ENCODE measurements around the gene GRIA1.

Gene GRIA1

DNA sequence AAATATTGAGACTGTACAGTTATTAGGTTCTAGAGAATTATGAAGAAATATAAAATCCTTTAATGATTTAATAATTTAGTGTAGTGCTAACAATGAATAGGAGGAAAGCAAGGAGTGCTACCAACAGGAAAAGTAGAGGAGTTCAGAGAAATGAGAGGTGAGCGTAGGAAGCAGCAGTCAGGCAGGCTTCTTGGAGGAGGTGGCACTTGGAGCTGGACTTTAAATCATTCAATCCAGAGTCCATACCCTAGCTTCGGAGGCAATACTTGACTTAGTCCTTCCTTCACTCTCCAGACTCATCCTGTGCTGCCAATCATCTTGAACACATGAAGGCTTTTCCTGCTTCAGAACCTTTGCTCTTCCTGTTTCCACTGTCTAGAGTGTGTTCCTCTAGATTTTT, 254.3 kb downstream of the GRIA1 start:
- no peaks in the 10 kb centered on the region for H3K79me2 ChIP-seq (ENCODE audit: low read length)
- no peaks in the 10 kb centered on the region for H3K27me3 ChIP-seq (ENCODE audit: low read depth, low read length)
- no peak overlapping the region for H3K4me2 ChIP-seq (ENCODE audit: low read length)
- no peaks in the 10 kb centered on the region for H3K9me3 ChIP-seq (ENCODE audit: insufficient read depth, low read length)
- no peak overlapping the region for H2AFZ ChIP-seq (ENCODE audit: low read depth, low read length)
- H3K9ac ChIP-seq (ENCODE audit: low read length), result no peak overlapping the region
- H4K20me1 ChIP-seq (ENCODE audit: insufficient read depth, low read length), result no peaks in the 10 kb centered on the region
- TF ChIP-seq, protein P1, sequence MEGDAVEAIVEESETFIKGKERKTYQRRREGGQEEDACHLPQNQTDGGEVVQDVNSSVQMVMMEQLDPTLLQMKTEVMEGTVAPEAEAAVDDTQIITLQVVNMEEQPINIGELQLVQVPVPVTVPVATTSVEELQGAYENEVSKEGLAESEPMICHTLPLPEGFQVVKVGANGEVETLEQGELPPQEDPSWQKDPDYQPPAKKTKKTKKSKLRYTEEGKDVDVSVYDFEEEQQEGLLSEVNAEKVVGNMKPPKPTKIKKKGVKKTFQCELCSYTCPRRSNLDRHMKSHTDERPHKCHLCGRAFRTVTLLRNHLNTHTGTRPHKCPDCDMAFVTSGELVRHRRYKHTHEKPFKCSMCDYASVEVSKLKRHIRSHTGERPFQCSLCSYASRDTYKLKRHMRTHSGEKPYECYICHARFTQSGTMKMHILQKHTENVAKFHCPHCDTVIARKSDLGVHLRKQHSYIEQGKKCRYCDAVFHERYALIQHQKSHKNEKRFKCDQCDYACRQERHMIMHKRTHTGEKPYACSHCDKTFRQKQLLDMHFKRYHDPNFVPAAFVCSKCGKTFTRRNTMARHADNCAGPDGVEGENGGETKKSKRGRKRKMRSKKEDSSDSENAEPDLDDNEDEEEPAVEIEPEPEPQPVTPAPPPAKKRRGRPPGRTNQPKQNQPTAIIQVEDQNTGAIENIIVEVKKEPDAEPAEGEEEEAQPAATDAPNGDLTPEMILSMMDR (IDR thresholded peaks at IDR 0.05; ENCODE audit: low read depth, low read length), result no peak
- TF ChIP-seq EZH2phosphoT487 (IDR thresholded peaks at IDR 0.05; ENCODE audit: low read depth), result no peak
- no peak overlapping the region for H3K27ac ChIP-seq (ENCODE audit: low read length)
- H3K36me3 ChIP-seq (replicated peaks; ENCODE audit: low read depth, low read length), result no peaks in the 10 kb centered on the region
- no peak overlapping the region for H3K4me3 ChIP-seq (ENCODE audit: low read length)
- no peaks in the 10 kb centered on the region for H3K4me1 ChIP-seq (ENCODE audit: low read length)

DNA sequence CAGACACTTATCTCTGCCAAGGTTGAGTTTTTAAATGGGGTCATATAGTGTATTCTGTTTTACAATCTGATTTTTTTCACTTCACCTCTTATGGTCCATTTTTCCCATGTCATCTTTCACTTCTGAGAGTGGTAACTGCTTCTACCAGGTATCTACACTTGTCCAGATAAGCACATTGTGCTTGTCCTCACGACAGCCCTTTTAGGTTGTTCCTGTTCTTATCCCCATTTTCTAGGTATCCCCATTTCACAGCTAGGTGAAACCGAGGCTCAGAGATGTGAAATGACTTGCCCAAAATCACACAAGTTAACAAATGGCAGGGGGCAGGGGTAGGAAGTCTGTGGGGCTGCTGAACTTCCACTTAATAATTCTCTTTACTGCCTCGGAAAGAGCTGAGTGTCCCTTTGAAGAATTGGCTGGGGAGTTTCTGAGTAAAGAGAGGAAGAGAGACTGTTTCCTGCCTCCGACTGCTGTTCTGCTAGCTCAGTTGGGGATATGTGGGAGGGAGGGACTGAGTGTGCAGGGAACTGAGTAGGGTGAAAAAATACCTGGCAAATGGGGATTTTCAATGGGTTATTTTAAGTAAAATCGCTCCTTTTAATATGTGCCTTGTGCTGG, 255.4 kb downstream of the GRIA1 start:
- Histone ChIP-seq H3K9ac (ENCODE audit: low read length) (no peak overlapping the region), H2AFZ (ENCODE audit: low read depth, low read length) (no peak overlapping the region), H3K27ac (ENCODE audit: low read length) (no peak overlapping the region), H3K4me1 (ENCODE audit: low read length) (no peaks in the 10 kb centered on the region), H3K9me3 (ENCODE audit: insufficient read depth, low read length) (no peaks in the 10 kb centered on the region), H3K4me3 (ENCODE audit: low read length) (no peak overlapping the region), H3K79me2 (ENCODE audit: low read length) (no peaks in the 10 kb centered on the region), H3K4me2 (ENCODE audit: low read length) (no peak overlapping the region), H4K20me1 (ENCODE audit: insufficient read depth, low read length) (no peaks in the 10 kb centered on the region), H3K27me3 (ENCODE audit: low read depth, low read length) (no peaks in the 10 kb centered on the region), H3K36me3 (replicated peaks; ENCODE audit: low read depth, low read length) (no peaks in the 10 kb centered on the region)
- TF ChIP-seq EZH2phosphoT487 (IDR thresholded peaks at IDR 0.05; ENCODE audit: low read depth), result no peak
- TF ChIP-seq, protein P1 (IDR thresholded peaks at IDR 0.05; ENCODE audit: low read depth, low read length), result no peak

DNA sequence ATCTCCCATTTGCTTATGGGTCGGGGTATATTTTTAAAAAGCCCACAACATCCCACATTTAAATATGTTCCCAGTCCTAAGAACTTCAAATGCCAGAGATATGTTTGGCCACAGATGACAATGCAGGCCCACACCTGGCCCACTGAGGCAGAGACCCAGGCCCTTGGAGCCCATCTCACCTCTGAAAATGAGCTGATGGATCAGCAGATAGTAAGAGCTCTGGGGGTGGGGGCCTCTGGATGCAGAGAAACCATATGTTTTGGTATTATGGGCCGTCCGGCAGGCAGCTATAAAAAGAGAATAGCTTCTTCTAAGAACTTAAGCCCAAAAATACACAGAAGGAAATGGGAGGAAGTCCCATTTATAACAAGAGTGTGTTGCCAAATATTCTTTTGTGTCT, 256.0 kb downstream of the GRIA1 start:
- Histone ChIP-seq H3K9me3 (ENCODE audit: insufficient read depth, low read length) (no peaks in the 10 kb centered on the region), H2AFZ (ENCODE audit: low read depth, low read length) (no peak overlapping the region), H3K4me1 (ENCODE audit: low read length) (no peaks in the 10 kb centered on the region), H3K4me3 (ENCODE audit: low read length) (no peak overlapping the region), H3K27me3 (ENCODE audit: low read depth, low read length) (no peaks in the 10 kb centered on the region), H3K4me2 (ENCODE audit: low read length) (no peak overlapping the region), H3K79me2 (ENCODE audit: low read length) (no peaks in the 10 kb centered on the region), H3K9ac (ENCODE audit: low read length) (no peak overlapping the region), H3K27ac (ENCODE audit: low read length) (no peak overlapping the region), H4K20me1 (ENCODE audit: insufficient read depth, low read length) (no peaks in the 10 kb centered on the region), H3K36me3 (replicated peaks; ENCODE audit: low read depth, low read length) (no peaks in the 10 kb centered on the region)
- TF ChIP-seq, protein P1 (IDR thresholded peaks at IDR 0.05; ENCODE audit: low read depth, low read length), result no peak
- no peak for TF ChIP-seq EZH2phosphoT487 (IDR thresholded peaks at IDR 0.05; ENCODE audit: low read depth)

DNA sequence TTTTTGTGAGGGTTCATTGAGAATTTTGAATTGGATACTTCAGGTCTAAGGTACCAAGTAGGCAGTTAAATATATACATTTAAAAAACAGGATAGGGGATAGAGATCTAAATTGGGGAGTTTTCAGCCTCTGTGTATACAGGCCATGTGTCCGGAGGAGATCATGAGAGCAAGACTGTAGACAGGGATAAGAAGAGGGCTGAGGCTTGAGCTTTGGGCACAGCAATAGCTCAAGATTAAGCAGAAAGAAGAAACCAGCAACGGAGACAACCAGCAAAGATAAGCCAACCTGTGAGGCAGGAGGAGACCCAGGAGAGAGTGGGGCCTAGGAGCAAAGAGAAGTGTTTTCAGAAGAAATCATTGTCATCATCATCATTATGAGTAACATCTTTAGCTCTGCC, 258.4 kb downstream of the GRIA1 start:
- no peak overlapping the region for H3K4me2 ChIP-seq (ENCODE audit: low read length)
- H3K27ac ChIP-seq (ENCODE audit: low read length), result no peak overlapping the region
- H3K4me3 ChIP-seq (ENCODE audit: low read length), result no peak overlapping the region
- H3K36me3 ChIP-seq (replicated peaks; ENCODE audit: low read depth, low read length), result no peaks in the 10 kb centered on the region
- H3K9ac ChIP-seq (ENCODE audit: low read length), result no peak overlapping the region
- no peaks in the 10 kb centered on the region for H3K79me2 ChIP-seq (ENCODE audit: low read length)
- no peaks in the 10 kb centered on the region for H3K9me3 ChIP-seq (ENCODE audit: insufficient read depth, low read length)
- no peak overlapping the region for H2AFZ ChIP-seq (ENCODE audit: low read depth, low read length)
- TF ChIP-seq EZH2phosphoT487 (IDR thresholded peaks at IDR 0.05; ENCODE audit: low read depth), result no peak
- TF ChIP-seq, protein P1 (IDR thresholded peaks at IDR 0.05; ENCODE audit: low read depth, low read length), result no peak
- H3K4me1 ChIP-seq (ENCODE audit: low read length), result no peaks in the 10 kb centered on the region
- H4K20me1 ChIP-seq (ENCODE audit: insufficient read depth, low read length), result no peaks in the 10 kb centered on the region
- H3K27me3 ChIP-seq (ENCODE audit: low read depth, low read length), result no peaks in the 10 kb centered on the region
